GM21717 (cell line): ENCODE measurements around the gene THOP1.

Experiments
- ATAC-seq: cut with Tn5 transposase; IDR thresholded peaks from one replicate; pipeline ENCODE4 v1.9.1; 2021; ENCODE audit warnings: mild to moderate bottlenecking, moderate library complexity; ENCODE audit not compliant: unreplicated experiment

Gene THOP1

DNA sequence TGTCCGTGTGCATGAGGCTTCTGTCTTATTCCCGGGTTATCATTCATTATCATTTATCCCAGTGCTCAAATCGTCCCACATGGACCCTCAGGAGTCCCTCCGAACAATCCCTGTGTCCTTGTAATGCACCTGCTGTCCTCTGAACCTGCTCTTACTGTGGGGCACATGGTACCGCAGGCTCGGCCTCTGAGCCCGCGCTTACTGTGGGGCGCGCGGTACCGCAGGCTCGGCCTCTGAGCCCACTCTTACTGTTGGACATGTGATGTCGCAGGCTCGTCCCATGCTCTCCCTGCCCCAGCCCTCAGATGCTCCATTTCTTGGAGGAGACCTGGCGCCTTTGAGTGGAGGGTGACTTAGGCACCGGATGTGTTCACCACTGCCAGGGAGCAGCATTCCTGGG, 17.5 kb downstream of the THOP1 start:
- no peak for ATAC-seq

- no peak for ATAC-seq
Observed at GRCh38 chr19:2803486-2804155, 18.3 kb downstream of the THOP1 start.

GRCh38 chr19:2804156-2805004, 19.1 kb downstream of the THOP1 start:
- no peak for ATAC-seq

GRCh38 chr19:2805261-2805900, 20.1 kb downstream of the THOP1 start:
- ATAC-seq = no peak

DNA sequence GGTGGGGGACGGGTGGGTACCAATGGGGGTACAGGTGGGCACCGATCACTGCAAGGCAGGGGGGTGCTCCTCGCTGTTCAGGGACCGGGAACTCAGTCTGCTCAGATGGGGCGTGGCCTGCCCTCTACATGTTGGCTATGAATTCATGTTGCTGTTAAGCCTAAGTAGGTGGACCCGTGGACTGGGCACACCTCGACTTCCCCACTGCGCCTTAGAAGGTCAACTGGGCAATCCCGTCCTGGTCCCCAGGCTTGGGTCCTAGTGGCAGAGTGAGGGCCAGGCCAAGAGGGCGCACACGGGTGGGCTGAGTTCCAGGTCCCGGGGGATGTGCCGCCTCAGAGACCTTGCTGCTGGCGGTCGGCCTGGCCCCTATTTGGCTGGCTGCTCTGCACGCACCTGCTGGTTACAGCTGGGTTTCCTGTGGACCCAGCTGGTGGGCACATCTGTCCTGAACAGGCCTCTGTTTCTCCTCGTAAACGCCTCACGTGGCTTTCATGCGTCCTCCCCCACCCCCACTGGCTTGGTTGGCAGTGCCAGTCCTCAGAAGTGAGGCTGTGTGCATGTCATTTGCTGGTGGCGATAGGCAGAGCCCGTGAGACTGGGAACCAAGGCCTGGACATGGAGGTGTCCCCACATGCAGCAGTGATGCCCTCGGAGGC, 20.8 kb downstream of the THOP1 start:
- ATAC-seq = no peak

DNA sequence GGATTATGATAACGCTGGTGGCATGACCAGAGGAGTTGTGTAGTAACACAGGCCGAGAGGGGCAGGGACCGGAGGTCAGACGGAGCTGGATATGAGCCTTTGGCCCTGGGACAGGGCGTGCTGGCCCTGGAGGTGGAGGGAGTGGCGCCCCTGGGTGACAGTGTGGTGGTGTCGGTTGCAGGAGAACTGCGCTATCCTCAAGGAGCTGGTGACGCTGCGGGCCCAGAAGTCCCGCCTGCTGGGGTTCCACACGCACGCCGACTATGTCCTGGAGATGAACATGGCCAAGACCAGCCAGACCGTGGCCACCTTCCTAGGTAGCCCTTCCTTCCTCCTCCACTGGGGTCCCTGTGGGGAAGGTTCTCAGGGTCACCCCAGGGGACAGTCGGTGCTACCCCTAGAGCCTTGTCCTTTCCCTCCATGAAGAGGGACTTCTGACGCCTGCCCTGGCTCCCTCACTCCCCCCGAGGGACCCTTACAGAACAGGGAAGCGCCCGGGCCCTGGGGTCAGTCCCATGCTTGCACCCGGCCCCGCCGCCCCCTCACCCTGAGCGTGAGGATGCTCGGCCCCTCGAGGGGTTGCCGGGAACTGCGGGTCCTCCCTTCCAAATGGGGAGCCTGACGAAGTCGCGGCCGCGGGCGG, 21.6 kb downstream of the THOP1 start:
- no peak for ATAC-seq

- ATAC-seq = no peak
Observed at GRCh38 chr19:2807379-2808128, 22.3 kb downstream of the THOP1 start.

- no peak for ATAC-seq
Observed at GRCh38 chr19:2808129-2808941, 23.0 kb downstream of the THOP1 start.

GRCh38 chr19:2809387-2810140, 24.3 kb downstream of the THOP1 start:
- ATAC-seq = no peak

DNA sequence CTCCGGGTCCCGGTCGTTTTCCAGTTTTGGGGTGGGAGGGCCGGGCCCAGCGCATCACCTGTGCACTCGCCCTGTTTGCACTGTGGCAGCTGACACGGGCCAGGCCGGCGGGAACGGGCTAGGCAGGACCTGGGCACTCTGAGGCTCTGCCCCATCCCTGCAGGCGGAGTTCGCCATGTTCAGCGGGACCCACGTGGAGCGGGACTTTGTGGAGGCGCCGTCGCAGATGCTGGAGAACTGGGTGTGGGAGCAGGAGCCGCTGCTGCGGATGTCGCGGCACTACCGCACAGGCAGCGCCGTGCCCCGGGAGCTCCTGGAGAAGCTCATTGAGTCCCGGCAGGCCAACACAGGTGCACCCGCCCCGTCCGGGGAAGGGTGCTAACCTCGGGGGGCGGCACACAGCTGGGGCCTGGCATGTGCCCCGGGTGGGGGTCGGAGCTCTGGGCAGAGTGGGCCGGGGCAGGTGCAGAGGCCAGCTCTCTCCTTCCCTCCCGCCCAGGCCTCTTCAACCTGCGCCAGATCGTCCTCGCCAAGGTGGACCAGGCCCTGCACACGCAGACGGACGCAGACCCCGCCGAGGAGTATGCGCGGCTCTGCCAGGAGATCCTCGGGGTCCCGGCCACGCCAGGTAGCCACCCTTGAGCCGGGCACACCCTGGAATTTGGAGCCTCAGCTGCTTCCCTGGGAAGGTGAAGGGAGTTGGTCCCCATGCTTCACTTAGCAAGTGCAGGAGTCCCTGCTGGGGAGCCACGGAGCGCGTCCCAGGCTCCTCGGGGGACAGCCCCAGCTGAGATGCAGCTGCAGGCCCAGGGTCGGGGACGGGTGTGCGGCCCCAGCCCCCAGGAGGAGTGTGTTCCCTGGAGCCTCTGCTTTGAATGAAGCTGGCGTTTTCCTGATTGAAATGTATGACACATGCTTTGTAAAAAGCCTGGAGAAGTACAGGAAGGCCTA, 25.1 kb downstream of the THOP1 start:
- no peak for ATAC-seq

- no peak for ATAC-seq
Observed at GRCh38 chr19:2811221-2811722, 26.0 kb downstream of the THOP1 start.

GRCh38 chr19:2811735-2812413, 26.6 kb downstream of the THOP1 start:
- no peak for ATAC-seq

DNA sequence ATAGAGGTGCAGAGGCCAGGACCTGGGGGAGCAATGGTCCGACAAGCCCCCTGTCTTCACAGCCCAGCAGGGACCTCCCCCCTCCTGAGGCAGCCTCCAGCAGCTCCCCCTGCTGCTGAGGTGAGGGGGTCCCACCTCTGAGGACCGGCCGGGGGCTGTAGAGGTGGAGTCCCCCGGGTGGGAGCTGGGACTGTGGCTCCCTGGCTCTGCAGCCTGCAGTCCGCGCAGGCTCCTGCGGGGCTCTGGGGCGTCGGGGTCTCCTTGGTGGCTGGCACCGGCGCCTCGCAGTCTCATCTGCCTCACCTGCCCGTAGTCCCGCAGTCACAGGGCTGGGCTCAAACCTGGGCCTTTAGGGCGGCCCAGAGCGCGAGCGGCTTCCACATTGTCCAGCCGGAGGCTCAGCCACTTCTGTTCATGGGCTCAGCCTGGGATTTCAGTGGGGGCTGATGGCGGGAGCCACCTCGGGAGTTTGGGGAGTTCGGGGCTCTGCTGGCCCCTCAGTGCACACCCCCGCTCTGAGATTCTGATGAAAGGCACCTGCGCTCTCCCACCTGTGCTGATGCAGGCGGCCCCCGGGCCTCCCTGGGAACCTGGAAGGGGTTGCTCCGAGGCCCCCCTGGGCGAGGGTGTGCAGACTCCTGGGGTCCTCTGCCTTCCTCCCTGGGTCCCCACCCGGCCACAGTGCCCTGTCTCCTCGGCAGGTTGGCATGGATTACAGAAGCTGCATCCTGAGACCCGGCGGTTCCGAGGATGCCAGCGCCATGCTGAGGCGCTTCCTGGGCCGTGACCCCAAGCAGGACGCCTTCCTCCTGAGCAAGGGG, 27.3 kb downstream of the THOP1 start:
- ATAC-seq = no peak

- no peak for ATAC-seq
Observed at GRCh38 chr19:2813235-2814160, 28.2 kb downstream of the THOP1 start.

GRCh38 chr19:2814426-2814825, 29.1 kb downstream of the THOP1 start:
- no peak for ATAC-seq
